Cardiac septum (tissue), 1 donor: ENCODE results near the gene ZNF718. TPM values are rescaled to one million over a fixed set of nuclear protein-coding genes. Genes with fewer than 3 reads are reported as not detected.
"Not testable (repeated sequence)": the region's sequence is repeated elsewhere in the genome, so short reads cannot be mapped to it uniquely, and the experiment has no call there.

Source experiments
- DNase-seq: peaks from one replicate; pipeline ENCODE4 v3.0.0-alpha.2; 2020; ENCODE audit warnings: low spot score
- intact Hi-C: fragments of 100-400 bp; cut with DNase I; formaldehyde crosslinking; loops from one replicate; pipeline ENCODE4 v1.14.0; 2022
- long read RNA-seq: library from polyadenylated mRNA; unstranded; transcript quantifications from one replicate; pipeline ENCODE4 v2.0.0, GENCODE V29; 2021
- total RNA-seq: library from RNA; stranded (reverse); fragmentation: NEBNext Ultra II Directional; extraction: Animal tissue kit (Norgen Biotek cat#: 25700); gene quantifications from one replicate; pipeline ENCODE4 v1.2.1, GENCODE V29; 2021
- donor health status: DM: no; HTN: no; CAD: no.

The ZNF718 gene
- 5.0 TPM for total RNA-seq
- long read RNA-seq, partial matches to known transcripts, result 1 of 8 reads
- long read RNA-seq, other reads (novel, unspliced or antisense), result 5 of 8 reads

- intact Hi-C loops, result loop anchor here (5.0 kb wide), 1 partner anchor 88 kb away; no protein-coding TSS in a partner anchor
- DNase-seq, result peak; percentile 96
These were observed at the start of gene ZNF718 for GRCh38 chr4:124275-125081. TSS of gene ZNF718 (plus strand) at chr4:124501. CDS start at chr4:124671, 170 bp downstream.

- no peak for DNase-seq
- intact Hi-C loops, result no loop called here
These were observed 38.4 kb upstream of the ZNF718 start for GRCh38 chr4:85951-86350.

GRCh38 chr4:86559-87324, 37.6 kb upstream of the ZNF718 start:
- DNase-seq, intact Hi-C loops: not testable (repeated sequence)

- intact Hi-C loops, result no loop called here
- DNase-seq, result no peak
These were observed 25.9 kb upstream of the ZNF718 start for GRCh38 chr4:98386-98785.

- intact Hi-C loops, result no loop called here
- DNase-seq, result no peak
These were observed 24.4 kb upstream of the ZNF718 start for GRCh38 chr4:99863-100262.

GRCh38 chr4:107083-107443, 17.2 kb upstream of the ZNF718 start:
- no peak for DNase-seq
- intact Hi-C loops, result no loop called here

GRCh38 chr4:107444-108429, 16.6 kb upstream of the ZNF718 start:
- no peak for DNase-seq
- intact Hi-C loops, result no loop called here

- no peak for DNase-seq
- intact Hi-C loops, result no loop called here
These were observed 11.5 kb upstream of the ZNF718 start for GRCh38 chr4:112771-113170.

GRCh38 chr4:113732-114131, 10.6 kb upstream of the ZNF718 start:
- intact Hi-C loops, result no loop called here
- DNase-seq, result no peak

- intact Hi-C loops, result no loop called here
- no peak for DNase-seq
These were observed 10.2 kb upstream of the ZNF718 start for GRCh38 chr4:114149-114548.

- intact Hi-C loops, result no loop called here
- DNase-seq, result no peak
These were observed 7.8 kb upstream of the ZNF718 start for GRCh38 chr4:116499-116898.

GRCh38 chr4:120616-121015, 3.7 kb upstream of the ZNF718 start:
- intact Hi-C loops, result loop anchor here (5.0 kb wide), 1 partner anchor 92 kb away; no protein-coding TSS in a partner anchor
- DNase-seq, result no peak

- no peak for DNase-seq
- intact Hi-C loops, result loop anchor here (5.0 kb wide), 1 partner anchor 91 kb away; no protein-coding TSS in a partner anchor
These were observed 2.8 kb upstream of the ZNF718 start for GRCh38 chr4:121408-122084.

- intact Hi-C loops, result loop anchor here (5.0 kb wide), 1 partner anchor 88 kb away; no protein-coding TSS in a partner anchor
- DNase-seq, result not testable (repeated sequence)
These were observed 403 bp upstream of the ZNF718 start for GRCh38 chr4:123922-124274.

- DNase-seq, result peak; percentile 83
- intact Hi-C loops, result no loop called here
These were observed 930 bp downstream of the ZNF718 start for GRCh38 chr4:125091-125771.

GRCh38 chr4:125833-126232, 1.5 kb downstream of the ZNF718 start:
- intact Hi-C loops, result no loop called here
- DNase-seq, result no peak

GRCh38 chr4:132483-132882, 8.2 kb downstream of the ZNF718 start:
- no peak for DNase-seq
- intact Hi-C loops, result no loop called here

- intact Hi-C loops, result no loop called here
- DNase-seq, result no peak
These were observed 14.6 kb downstream of the ZNF718 start for GRCh38 chr4:138935-139334.
